Suprapubic skin (tissue), 4 donors: Measurements from ENCODE around the gene RPS17. TPM values are rescaled to one million over a fixed set of nuclear protein-coding genes. Genes with fewer than 3 reads are reported as not detected.
"Not testable (repeated sequence)": the region's sequence is repeated elsewhere in the genome, so short reads cannot be mapped to it uniquely, and the experiment has no call there.

Experiments
- DNase-seq, 2 donors: peaks; one replicate each; pipeline ENCODE4 v3.0.0-alpha.2; 2019; ENCODE audit warnings: low spot score in 2 of 2
- H3K27ac ChIP-seq: fragments of 200-600 bp; sonication (generic); one replicate; pipeline ENCODE4 v1.5.1; 2019
- H3K27me3 ChIP-seq: fragments of 200-600 bp; sonication (generic); one replicate; pipeline ENCODE4 v1.5.1; 2019
- H3K36me3 ChIP-seq: fragments of 200-600 bp; sonication (generic); one replicate; pipeline ENCODE4 v1.5.1; 2019
- H3K4me1 ChIP-seq: fragments of 200-600 bp; sonication (generic); one replicate; pipeline ENCODE4 v1.5.1; 2019
- H3K4me3 ChIP-seq: fragments of 200-600 bp; sonication (generic); one replicate; pipeline ENCODE4 v1.5.1; 2019; ENCODE audit warnings: mild to moderate bottlenecking
- H3K9me3 ChIP-seq: fragments of 200-600 bp; sonication (generic); one replicate; pipeline ENCODE4 v1.5.1; 2019
- CTCF ChIP-seq, 2 donors: fragments of 200-600 bp in 1 of 2; fragments of 450-650 bp in 1 of 2; sonication (generic) in 1 of 2; IDR thresholded peaks; one replicate each; pipeline ENCODE4 v1.5.1; 2016 to 2019; ENCODE audit warnings: antibody characterized with exemption in 2 of 2, mild to moderate bottlenecking in 1 of 2, moderate library complexity in 1 of 2
- EP300 ChIP-seq: sonication (generic); formaldehyde crosslinking; IDR thresholded peaks from one replicate; pipeline ENCODE4 v1.6.1; 2017; ENCODE audit warnings: antibody characterized with exemption
- POLR2A ChIP-seq, 2 donors: fragments of 450-650 bp; IDR thresholded peaks; one replicate each; pipeline ENCODE4 v1.6.1; 2017; ENCODE audit warnings: antibody characterized with exemption in 2 of 2, mild to moderate bottlenecking in 2 of 2, moderate library complexity in 2 of 2
- POLR2AphosphoS5 ChIP-seq, 3 donors: sonication (generic); formaldehyde crosslinking; IDR thresholded peaks; one replicate each; pipeline ENCODE4 v1.6.1; 2017; ENCODE audit warnings: antibody characterized with exemption in 3 of 3
- WGBS: methylation state at CpG from one replicate; pipeline ENCODE4 v1.1.5; 2018; 5-methylcytosine and 5-hydroxymethylcytosine counted together
- total RNA-seq, 4 donors: library from RNA; depleted of rRNA; stranded (reverse); fragments of >200 nt; gene quantifications; one replicate each; pipeline ENCODE4 v1.1.0, GENCODE V29; 2016

RPS17 gene
- total RNA-seq, 4 donors from 2014 or later: 1,246 to 3,036 (median 2,993) TPM

GRCh38 chr15:82532383-82532990, 7.8 kb downstream of the RPS17 start:
- no peak for DNase-seq
- H3K27ac ChIP-seq: no peak overlapping the region
- no peak for TF ChIP-seq CTCF (IDR thresholded peaks at IDR 0.05)
- TF ChIP-seq EP300: no peak
- no peak for TF ChIP-seq POLR2AphosphoS5 (IDR thresholded peaks at IDR 0.05)
- no peak for TF ChIP-seq POLR2A (IDR thresholded peaks at IDR 0.05)
- peaks cover 21% of the 10 kb centered on the region for H3K4me1 ChIP-seq
- H3K36me3 ChIP-seq: peaks cover 46% of the 10 kb centered on the region
- H3K4me3 ChIP-seq: no peak overlapping the region
- H3K9me3 ChIP-seq: no peaks in the 10 kb centered on the region
- no peaks in the 10 kb centered on the region for H3K27me3 ChIP-seq
- WGBS: 88% methylated on average over 4 of the region's 9 CpGs

GRCh38 chr15:82531496-82532382, 8.5 kb downstream of the RPS17 start:
- H3K36me3 ChIP-seq: peaks cover 38% of the 10 kb centered on the region
- no peak for DNase-seq
- TF ChIP-seq POLR2AphosphoS5 (IDR thresholded peaks at IDR 0.05): no peak
- TF ChIP-seq CTCF (IDR thresholded peaks at IDR 0.05): no peak
- no peak for TF ChIP-seq EP300
- no peak overlapping the region for H3K4me3 ChIP-seq
- WGBS: 80% methylated on average over 11 of the region's 11 CpGs
- H3K9me3 ChIP-seq: no peaks in the 10 kb centered on the region
- H3K27me3 ChIP-seq: no peaks in the 10 kb centered on the region
- H3K27ac ChIP-seq: no peak overlapping the region
- H3K4me1 ChIP-seq: peaks cover 15% of the 10 kb centered on the region

GRCh38 chr15:82530606-82531379, 9.5 kb downstream of the RPS17 start:
- no peak overlapping the region for H3K4me3 ChIP-seq
- H3K36me3 ChIP-seq: peaks cover 29% of the 10 kb centered on the region
- H3K4me1 ChIP-seq: peaks cover 12% of the 10 kb centered on the region
- H3K27ac ChIP-seq: no peak overlapping the region
- 22% methylated on average over 9 of the region's 10 CpGs for WGBS
- H3K27me3 ChIP-seq: no peaks in the 10 kb centered on the region
- TF ChIP-seq POLR2A (IDR thresholded peaks at IDR 0.05) (no peak), CTCF (IDR thresholded peaks at IDR 0.05) (peak; percentile 56 to 78), EP300 (no peak)
- no peaks in the 10 kb centered on the region for H3K9me3 ChIP-seq
- no peak for DNase-seq

- H3K4me3 ChIP-seq: no peak overlapping the region
- no peak for DNase-seq
- 80% methylated on average over 3 of the region's 3 CpGs for WGBS
These were observed 10.3 kb downstream of the RPS17 start for GRCh38 chr15:82530006-82530405.

GRCh38 chr15:82513587-82513986, 26.7 kb downstream of the RPS17 start:
- not testable (repeated sequence) for H3K27me3 ChIP-seq, H3K36me3 ChIP-seq, H3K27ac ChIP-seq, H3K4me3 ChIP-seq, H3K9me3 ChIP-seq, H3K4me1 ChIP-seq, DNase-seq
- WGBS: no CpG with 5 or more reads among the region's 48 CpGs

More at GRCh38 chr15:82530006-82530405, 10.3 kb downstream of the RPS17 start:
- Histone ChIP-seq H3K4me1 (peaks cover 12% of the 10 kb centered on the region), H3K9me3 (no peaks in the 10 kb centered on the region), H3K36me3 (peaks cover 21% of the 10 kb centered on the region), H3K27ac (no peak overlapping the region), H3K27me3 (no peaks in the 10 kb centered on the region)
- TF ChIP-seq POLR2A (IDR thresholded peaks at IDR 0.05): no peak
- no peak for TF ChIP-seq POLR2AphosphoS5 (IDR thresholded peaks at IDR 0.05)
- TF ChIP-seq EP300: no peak
- no peak for TF ChIP-seq CTCF (IDR thresholded peaks at IDR 0.05)

GRCh38 chr15:82507693-82508092, 32.6 kb downstream of the RPS17 start:
- WGBS: 88% methylated on average over 4 of the region's 4 CpGs
- not testable (repeated sequence) for H3K27ac ChIP-seq, H3K9me3 ChIP-seq, H3K4me1 ChIP-seq, H3K36me3 ChIP-seq, H3K4me3 ChIP-seq, DNase-seq, H3K27me3 ChIP-seq

GRCh38 chr15:82507087-82507486, 33.2 kb downstream of the RPS17 start:
- H3K4me1 ChIP-seq, H3K36me3 ChIP-seq, H3K4me3 ChIP-seq, H3K27ac ChIP-seq, H3K9me3 ChIP-seq, H3K27me3 ChIP-seq, DNase-seq: not testable (repeated sequence)
- 79% methylated on average over 1 of the region's 1 CpG for WGBS

GRCh38 chr15:82505842-82506241, 34.4 kb downstream of the RPS17 start:
- H3K9me3 ChIP-seq, H3K27me3 ChIP-seq, H3K27ac ChIP-seq, H3K36me3 ChIP-seq, H3K4me3 ChIP-seq, H3K4me1 ChIP-seq, DNase-seq: not testable (repeated sequence)
- WGBS: no CpG with 5 or more reads among the region's 3 CpGs
